GM11168 (cell line): Measurements from ENCODE around the gene SPTLC2.
"Not testable (repeated sequence)": the region's sequence is repeated elsewhere in the genome, so short reads cannot be mapped to it uniquely, and the experiment has no call there.

ENCODE experiments used
- in situ Hi-C: fragments of 300-500 bp; cut with MboI; formaldehyde crosslinking; loops from one replicate; pipeline ENCODE4 v1.12.0; 2022; ENCODE audit warnings: low sequenced_read_pairs; ENCODE audit not compliant: unreplicated experiment

SPTLC2 gene

GRCh38 chr14:77593501-77593961 lies 22.9 kb downstream of the SPTLC2 start:
- in situ Hi-C loops = no loop called here

- in situ Hi-C loops = no loop called here
These were observed 25.5 kb downstream of the SPTLC2 start for GRCh38 chr14:77590845-77591485.

- in situ Hi-C loops = no loop called here
These were observed 27.3 kb downstream of the SPTLC2 start for GRCh38 chr14:77589099-77589498.

DNA sequence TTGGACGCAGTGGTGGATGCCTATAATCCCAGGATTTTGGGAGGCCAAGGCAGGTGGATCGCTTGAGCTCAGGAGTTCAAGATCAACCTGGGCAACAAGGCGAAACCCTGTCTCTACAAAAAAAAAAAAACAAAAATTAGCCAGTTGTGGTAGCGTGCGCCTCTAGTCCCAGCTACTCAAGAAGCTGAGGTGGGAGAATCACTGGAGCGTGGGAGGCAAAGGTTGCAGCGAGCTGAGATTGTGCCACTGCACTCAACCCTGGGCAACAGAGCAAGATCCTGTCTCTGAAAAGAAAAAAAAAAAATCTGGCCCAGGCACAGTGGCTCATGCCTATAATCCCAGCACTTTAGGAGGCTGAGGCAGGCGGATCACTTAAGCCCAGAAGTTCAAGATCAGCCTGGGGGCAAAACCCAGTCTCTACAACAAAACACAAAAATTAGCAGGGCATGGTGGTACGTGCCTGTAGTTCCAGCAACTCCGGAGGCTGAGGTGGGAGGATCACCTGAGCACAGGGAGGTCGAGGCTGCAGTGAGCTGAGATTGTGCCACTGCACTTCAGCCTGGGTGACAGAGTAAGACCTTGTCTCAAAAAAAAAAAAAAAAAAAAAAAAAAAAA lies 27.9 kb downstream of the SPTLC2 start:
- in situ Hi-C loops = not testable (repeated sequence)

DNA sequence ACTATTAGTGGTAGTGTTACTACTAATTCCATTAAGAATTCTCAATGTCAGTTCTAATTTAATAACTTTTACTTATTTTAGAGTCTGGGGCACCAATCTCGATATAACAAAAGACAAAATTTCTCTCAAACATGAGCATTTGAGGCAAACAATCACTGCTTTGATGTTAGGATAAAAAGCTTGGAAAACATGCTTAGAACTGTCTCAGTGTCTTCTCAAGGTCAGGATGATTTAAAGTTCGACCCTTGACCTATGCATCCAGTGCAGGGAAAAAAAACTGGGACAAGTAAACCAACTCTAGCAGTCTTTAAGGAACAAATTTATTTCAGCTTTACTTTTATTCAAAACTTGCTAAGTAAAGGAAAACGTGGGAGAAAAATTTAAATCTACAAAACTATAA lies 31.1 kb downstream of the SPTLC2 start:
- in situ Hi-C loops = no loop called here

DNA sequence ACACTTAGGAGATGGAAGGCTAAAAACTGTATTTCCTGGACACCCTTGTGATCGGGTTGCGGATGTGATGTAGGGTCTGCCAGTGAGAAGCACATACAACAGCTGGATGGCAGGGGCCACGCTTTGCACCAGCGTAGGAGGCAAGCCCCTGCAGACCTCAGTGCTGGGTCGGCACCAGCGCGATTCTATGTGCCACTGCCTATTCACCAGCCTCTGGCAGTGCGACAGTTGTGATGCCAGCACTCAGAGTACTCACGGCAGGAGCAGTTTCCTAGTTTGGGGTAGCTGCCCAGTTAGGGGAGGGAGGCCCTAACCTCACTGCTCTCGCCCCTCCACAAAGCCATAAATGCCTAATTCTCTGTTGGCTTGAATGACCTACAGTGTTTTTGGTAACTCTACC lies 31.6 kb downstream of the SPTLC2 start:
- in situ Hi-C loops = no loop called here

GRCh38 chr14:77583657-77584056 lies 32.8 kb downstream of the SPTLC2 start:
- in situ Hi-C loops = no loop called here

- in situ Hi-C loops = no loop called here
These were observed 33.9 kb downstream of the SPTLC2 start for GRCh38 chr14:77582511-77582910.

DNA sequence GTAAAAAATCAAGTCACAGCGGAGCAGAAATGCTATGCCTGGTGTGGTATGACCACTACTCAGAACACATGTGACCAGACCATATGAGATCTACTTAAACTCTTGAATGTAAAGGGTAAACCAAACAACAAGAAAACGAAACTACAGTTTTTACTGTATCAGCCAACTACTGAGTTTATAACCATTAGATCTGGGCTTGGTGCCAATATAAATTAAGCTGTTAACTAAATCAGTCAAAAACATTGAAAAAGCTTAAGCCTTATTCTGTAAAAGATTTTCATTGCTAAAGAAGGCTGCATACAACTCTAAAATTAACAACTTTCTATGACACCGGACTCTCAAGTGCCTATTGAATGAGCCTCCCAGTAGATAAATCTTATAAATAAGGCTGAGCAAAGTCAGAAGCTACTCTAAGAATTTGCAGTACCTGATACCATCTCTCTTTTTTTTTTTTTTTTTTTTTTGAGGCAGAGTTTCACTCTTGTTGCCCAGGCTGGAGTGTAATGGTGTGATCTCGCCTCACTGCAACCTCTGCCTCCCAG lies 35.4 kb downstream of the SPTLC2 start:
- in situ Hi-C loops = no loop called here

- in situ Hi-C loops = no loop called here
These were observed 36.0 kb downstream of the SPTLC2 start for GRCh38 chr14:77580477-77580876.

DNA sequence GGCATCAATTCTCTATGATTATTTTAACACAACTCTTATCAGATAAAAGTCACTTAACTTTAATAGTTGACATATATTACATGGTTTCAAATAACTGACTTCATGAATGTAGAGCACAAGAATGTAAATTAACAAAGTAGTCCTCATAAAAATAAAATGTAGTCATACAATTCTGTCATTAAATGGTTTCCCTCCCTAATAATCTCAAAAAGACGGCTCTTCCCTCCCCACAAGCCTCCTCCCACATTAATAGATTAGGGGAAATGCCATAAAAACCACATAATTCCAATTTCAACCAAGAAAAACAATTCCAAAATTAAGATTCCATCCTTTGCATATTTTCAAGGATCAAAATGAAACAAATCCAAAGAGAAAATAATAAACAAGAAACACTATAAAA lies 36.7 kb downstream of the SPTLC2 start:
- in situ Hi-C loops = no loop called here

GRCh38 chr14:77579065-77579464 lies 37.4 kb downstream of the SPTLC2 start:
- in situ Hi-C loops = no loop called here

DNA sequence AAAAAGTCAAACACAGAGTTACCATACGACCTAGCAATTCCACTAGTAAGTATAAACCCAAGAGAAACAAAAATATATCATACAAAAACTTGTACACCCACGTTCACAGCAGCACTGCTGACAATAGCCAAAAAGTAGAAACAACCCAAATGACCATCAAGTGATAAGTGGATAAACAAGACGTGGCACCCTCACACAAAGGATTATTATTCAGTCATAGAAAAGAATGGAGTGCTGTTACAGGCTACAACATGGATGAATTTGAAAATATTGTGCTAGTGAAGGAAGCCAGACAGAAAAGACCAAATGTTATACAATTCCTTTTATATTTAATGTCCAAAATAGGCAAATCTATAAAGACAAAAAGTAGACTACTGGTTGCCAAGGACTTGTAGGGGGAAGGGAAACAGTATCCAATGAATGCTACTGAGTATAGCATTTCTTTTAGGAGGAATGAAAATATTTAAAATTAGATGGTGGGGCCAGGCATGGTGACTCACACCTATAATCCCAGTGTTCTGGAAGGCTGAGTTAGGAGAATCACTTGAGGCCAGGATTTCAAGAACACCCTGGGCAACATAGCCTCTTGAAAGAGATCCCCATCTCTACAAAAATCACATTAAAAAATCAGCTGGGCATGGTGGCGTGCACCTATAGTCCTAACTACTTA lies 41.9 kb downstream of the SPTLC2 start:
- in situ Hi-C loops = no loop called here

- in situ Hi-C loops = no loop called here
These were observed 42.5 kb downstream of the SPTLC2 start for GRCh38 chr14:77573964-77574363.

DNA sequence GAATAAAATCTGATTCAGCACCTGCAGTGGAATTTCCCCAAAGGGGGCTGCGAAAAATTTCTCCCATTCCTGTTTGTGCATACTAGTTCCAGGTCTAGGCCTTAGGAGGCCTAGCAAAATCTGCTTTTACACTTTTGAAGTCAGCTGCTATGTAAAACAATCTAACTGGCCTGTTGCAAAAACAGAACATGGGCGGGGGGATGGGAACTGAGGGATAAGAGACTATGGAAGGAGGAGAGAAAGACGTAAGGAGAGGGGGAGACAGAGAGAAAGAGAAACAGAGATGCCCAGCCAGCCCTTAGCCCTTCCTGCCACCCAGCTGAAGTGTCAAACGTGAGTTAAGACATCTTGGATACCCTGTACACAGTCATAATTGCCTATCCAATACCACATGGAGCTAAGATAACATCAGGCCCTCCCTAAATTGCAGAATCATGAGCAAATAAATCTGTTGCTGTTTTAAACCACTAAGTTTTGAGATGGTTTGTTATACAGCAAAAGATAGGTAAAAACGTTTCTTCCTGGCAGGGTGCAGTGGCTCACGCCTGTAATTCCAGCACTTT lies 45.6 kb downstream of the SPTLC2 start:
- in situ Hi-C loops = no loop called here

DNA sequence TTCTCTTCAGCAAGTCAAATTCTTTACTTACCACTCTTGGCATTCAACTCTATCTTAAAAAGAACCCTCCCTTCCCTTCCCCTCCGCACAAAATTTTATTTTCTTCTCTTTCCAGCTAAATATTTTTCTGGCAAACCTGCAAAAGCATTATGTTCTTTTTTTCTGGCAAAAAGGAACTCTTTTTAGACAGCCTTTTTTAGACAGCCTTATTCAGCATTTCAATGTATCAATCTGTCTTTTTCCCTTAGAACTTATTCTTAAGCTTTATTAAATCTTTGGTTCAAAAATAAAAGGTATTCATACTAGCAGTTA lies 50.5 kb downstream of the SPTLC2 start:
- in situ Hi-C loops = no loop called here

DNA sequence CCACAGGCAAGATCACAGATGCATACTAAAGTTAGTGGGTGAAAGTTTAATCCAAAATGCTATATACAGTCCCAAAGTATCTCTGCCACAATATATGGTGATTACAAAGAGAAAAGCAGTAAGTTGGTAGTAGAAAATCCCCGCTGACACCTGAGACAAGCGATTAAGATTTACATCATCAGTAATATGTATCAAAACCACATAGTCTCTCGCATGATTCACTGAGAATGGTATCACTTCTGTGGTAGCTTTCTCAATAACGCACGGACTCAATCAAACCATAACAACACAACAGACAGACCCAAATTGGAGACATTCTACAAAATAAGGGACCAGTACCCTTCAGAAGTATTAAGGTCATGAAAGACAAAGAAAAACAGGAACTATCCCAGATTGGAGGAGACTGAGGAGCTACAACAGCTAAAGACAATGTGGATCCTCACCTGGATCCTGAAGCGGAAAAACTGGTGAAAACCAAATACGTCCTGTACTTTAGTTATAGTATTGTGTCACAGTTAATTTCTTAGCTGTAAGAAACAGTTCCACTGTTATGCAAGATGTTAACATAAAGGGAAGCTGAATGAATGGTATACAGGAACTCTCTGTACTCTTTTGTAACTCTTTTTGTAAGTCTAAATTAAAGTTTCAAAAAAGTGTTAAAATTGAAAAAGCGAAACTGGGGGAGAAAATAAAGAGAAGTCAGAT lies 51.0 kb downstream of the SPTLC2 start:
- in situ Hi-C loops = no loop called here

GRCh38 chr14:77562681-77563080 lies 53.8 kb downstream of the SPTLC2 start:
- in situ Hi-C loops = no loop called here

DNA sequence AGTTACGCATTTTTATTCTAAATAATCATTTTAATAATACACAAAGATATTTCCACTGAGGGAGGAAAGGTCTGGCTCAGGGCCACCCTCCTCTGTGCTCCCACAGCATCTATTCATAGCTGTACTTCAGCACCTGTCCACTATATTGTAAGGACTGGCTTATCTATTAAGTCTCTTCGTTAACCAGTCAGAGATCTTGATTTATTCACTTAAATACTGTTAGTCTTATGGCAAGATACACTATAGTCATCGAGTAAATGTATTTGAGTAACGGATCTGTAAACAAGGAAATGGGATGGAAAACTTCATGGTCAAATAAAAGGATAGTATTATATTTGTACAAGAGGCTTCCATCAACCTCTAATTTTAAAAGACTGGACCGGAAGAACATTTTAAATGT lies 54.6 kb downstream of the SPTLC2 start:
- in situ Hi-C loops = no loop called here

GRCh38 chr14:77559381-77559780 lies 57.1 kb downstream of the SPTLC2 start:
- in situ Hi-C loops = no loop called here

GRCh38 chr14:77557391-77557790 lies 59.0 kb downstream of the SPTLC2 start:
- in situ Hi-C loops = no loop called here
